GM12892 (cell line): ENCODE results near the gene SYNGAP1.

ENCODE experiments used
- POLR2A ChIP-seq: IDR thresholded peaks from 2 replicates; pipeline ENCODE4 v1.6.1; 2011; ENCODE audit warnings: low read depth, low read length, control low read depth
- POLR2AphosphoS5 ChIP-seq: IDR thresholded peaks from 2 replicates; pipeline ENCODE4 v1.6.1; 2011; ENCODE audit warnings: low read depth, low read length, control low read depth

GRCh38 chr6:33426590-33427511 lies 7.0 kb downstream of the SYNGAP1 start:
- TF ChIP-seq POLR2A = no peak
- TF ChIP-seq POLR2AphosphoS5 = no peak
